Measurements from ENCODE around the gene DIABLO.

The DIABLO gene

GRCh38 chr12:122250536-122250935 is 24.7 kb upstream of the DIABLO start:
- DNase-seq (ENCODE audit: low read depth): no peak
- H3K4me3 ChIP-seq (ENCODE audit: low read length): no peak overlapping the region
- TF ChIP-seq CTCF (conservative IDR thresholded peaks at IDR 0.05; ENCODE audit: low read depth, low read length): no peak

GRCh38 chr12:122250047-122250446 is 24.2 kb upstream of the DIABLO start:
- no peak for TF ChIP-seq CTCF (conservative IDR thresholded peaks at IDR 0.05; ENCODE audit: low read depth, low read length)
- DNase-seq (ENCODE audit: low read depth): no peak
- H3K4me3 ChIP-seq (ENCODE audit: low read length): no peak overlapping the region

- TF ChIP-seq CTCF (conservative IDR thresholded peaks at IDR 0.05; ENCODE audit: low read depth, low read length): no peak
- no peak for DNase-seq (ENCODE audit: low read depth)
- H3K4me3 ChIP-seq (ENCODE audit: low read length): no peak overlapping the region
Measured at GRCh38 chr12:122245553-122245952, 19.7 kb upstream of the DIABLO start.

- H3K4me3 ChIP-seq (ENCODE audit: low read length): no peak overlapping the region
- TF ChIP-seq CTCF (conservative IDR thresholded peaks at IDR 0.05; ENCODE audit: low read depth, low read length): no peak
- DNase-seq (ENCODE audit: low read depth): no peak
Measured at GRCh38 chr12:122244565-122245371, 18.9 kb upstream of the DIABLO start.

GRCh38 chr12:122243965-122244364 is 18.1 kb upstream of the DIABLO start:
- no peak for DNase-seq (ENCODE audit: low read depth)
- H3K4me3 ChIP-seq (ENCODE audit: low read length): no peak overlapping the region
- no peak for TF ChIP-seq CTCF (conservative IDR thresholded peaks at IDR 0.05; ENCODE audit: low read depth, low read length)

GRCh38 chr12:122238861-122239260 is 13.0 kb upstream of the DIABLO start:
- no peak overlapping the region for H3K4me3 ChIP-seq (ENCODE audit: low read length)
- DNase-seq (ENCODE audit: low read depth): no peak
- no peak for TF ChIP-seq CTCF (conservative IDR thresholded peaks at IDR 0.05; ENCODE audit: low read depth, low read length)

GRCh38 chr12:122235741-122236140 is 9.9 kb upstream of the DIABLO start:
- DNase-seq (ENCODE audit: low read depth): no peak
- H3K4me3 ChIP-seq (ENCODE audit: low read length): no peak overlapping the region
- TF ChIP-seq CTCF (conservative IDR thresholded peaks at IDR 0.05; ENCODE audit: low read depth, low read length): no peak

All from retinal pigment epithelial cell (primary cell).